ENCODE measurements around the gene TSPOAP1. TPM values are rescaled to one million over a fixed set of nuclear protein-coding genes. Genes with fewer than 3 reads are reported as not detected.

TSPOAP1 gene
- total RNA-seq, 1 donor from 2014 or later: 0.79 TPM

- H3K4me3 Mint-ChIP-seq (ENCODE audit: unreplicated experiment): no peak overlapping the region
- FAIRE-seq: no peak
- no peaks in the 10 kb centered on the region for H4K20me1 ChIP-seq (ENCODE audit: insufficient read depth, low read length)
- no peak overlapping the region for H3K4me2 ChIP-seq (ENCODE audit: low read length)
- no peaks in the 10 kb centered on the region for H3K36me3 Mint-ChIP-seq (ENCODE audit: low read depth, unreplicated experiment)
- H3K4me1 ChIP-seq (ENCODE audit: insufficient read depth, low read length): no peaks in the 10 kb centered on the region
- TF ChIP-seq, protein P1, sequence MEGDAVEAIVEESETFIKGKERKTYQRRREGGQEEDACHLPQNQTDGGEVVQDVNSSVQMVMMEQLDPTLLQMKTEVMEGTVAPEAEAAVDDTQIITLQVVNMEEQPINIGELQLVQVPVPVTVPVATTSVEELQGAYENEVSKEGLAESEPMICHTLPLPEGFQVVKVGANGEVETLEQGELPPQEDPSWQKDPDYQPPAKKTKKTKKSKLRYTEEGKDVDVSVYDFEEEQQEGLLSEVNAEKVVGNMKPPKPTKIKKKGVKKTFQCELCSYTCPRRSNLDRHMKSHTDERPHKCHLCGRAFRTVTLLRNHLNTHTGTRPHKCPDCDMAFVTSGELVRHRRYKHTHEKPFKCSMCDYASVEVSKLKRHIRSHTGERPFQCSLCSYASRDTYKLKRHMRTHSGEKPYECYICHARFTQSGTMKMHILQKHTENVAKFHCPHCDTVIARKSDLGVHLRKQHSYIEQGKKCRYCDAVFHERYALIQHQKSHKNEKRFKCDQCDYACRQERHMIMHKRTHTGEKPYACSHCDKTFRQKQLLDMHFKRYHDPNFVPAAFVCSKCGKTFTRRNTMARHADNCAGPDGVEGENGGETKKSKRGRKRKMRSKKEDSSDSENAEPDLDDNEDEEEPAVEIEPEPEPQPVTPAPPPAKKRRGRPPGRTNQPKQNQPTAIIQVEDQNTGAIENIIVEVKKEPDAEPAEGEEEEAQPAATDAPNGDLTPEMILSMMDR (IDR thresholded peaks at IDR 0.05; ENCODE audit: insufficient read depth, low read depth, low read length): no peak
- no peak for TF ChIP-seq EZH2 (IDR thresholded peaks at IDR 0.05; ENCODE audit: insufficient read depth, low read length)
- H3K27me3 Mint-ChIP-seq (ENCODE audit: low read depth, unreplicated experiment): peaks cover 10% of the 10 kb centered on the region
- no peak for DNase-seq (ENCODE audit: low read depth)
- peaks cover 4% of the 10 kb centered on the region for H3K4me1 Mint-ChIP-seq (ENCODE audit: low read depth, unreplicated experiment)
- H3K9me3 ChIP-seq (ENCODE audit: insufficient read depth, low read depth, low read length): no peaks in the 10 kb centered on the region
- H2AFZ ChIP-seq (ENCODE audit: low read depth, low read length): no peak overlapping the region
- no peaks in the 10 kb centered on the region for H3K36me3 ChIP-seq (ENCODE audit: insufficient read depth, low read length)
- H3K4me3 ChIP-seq (ENCODE audit: insufficient read depth, low read depth, low read length): no peak overlapping the region
- H3K9me3 Mint-ChIP-seq (ENCODE audit: unreplicated experiment): no peaks in the 10 kb centered on the region
- no peak overlapping the region for H3K27ac Mint-ChIP-seq (ENCODE audit: unreplicated experiment)
- no peak overlapping the region for H3K27ac ChIP-seq (ENCODE audit: low read depth, low read length)
- H3K27me3 ChIP-seq (ENCODE audit: insufficient read depth, low read length): peaks cover 6% of the 10 kb centered on the region
- H3K9ac ChIP-seq (ENCODE audit: low read length): no peak overlapping the region
- H3K79me2 ChIP-seq (ENCODE audit: insufficient read depth, low read length): no peaks in the 10 kb centered on the region
These were observed 33.9 kb upstream of the TSPOAP1 start for GRCh38 chr17:58362368-58363014.

- peaks cover 4% of the 10 kb centered on the region for H3K4me1 Mint-ChIP-seq (ENCODE audit: low read depth, unreplicated experiment)
- H3K27ac ChIP-seq (ENCODE audit: low read depth, low read length): no peak overlapping the region
- no peak overlapping the region for H3K4me3 Mint-ChIP-seq (ENCODE audit: unreplicated experiment)
- H3K36me3 ChIP-seq (ENCODE audit: insufficient read depth, low read length): no peaks in the 10 kb centered on the region
- H2AFZ ChIP-seq (ENCODE audit: low read depth, low read length): no peak overlapping the region
- no peak for FAIRE-seq
- no peaks in the 10 kb centered on the region for H4K20me1 ChIP-seq (ENCODE audit: insufficient read depth, low read length)
- TF ChIP-seq, protein P1 (IDR thresholded peaks at IDR 0.05; ENCODE audit: insufficient read depth, low read depth, low read length): no peak
- no peak for TF ChIP-seq EZH2 (IDR thresholded peaks at IDR 0.05; ENCODE audit: insufficient read depth, low read length)
- H3K79me2 ChIP-seq (ENCODE audit: insufficient read depth, low read length): no peaks in the 10 kb centered on the region
- no peak for DNase-seq (ENCODE audit: low read depth)
- H3K9ac ChIP-seq (ENCODE audit: low read length): no peak overlapping the region
- peaks cover 8% of the 10 kb centered on the region for H3K27me3 ChIP-seq (ENCODE audit: insufficient read depth, low read length)
- H3K4me1 ChIP-seq (ENCODE audit: insufficient read depth, low read length): no peaks in the 10 kb centered on the region
- H3K9me3 Mint-ChIP-seq (ENCODE audit: unreplicated experiment): no peaks in the 10 kb centered on the region
- H3K9me3 ChIP-seq (ENCODE audit: insufficient read depth, low read depth, low read length): no peaks in the 10 kb centered on the region
- no peaks in the 10 kb centered on the region for H3K36me3 Mint-ChIP-seq (ENCODE audit: low read depth, unreplicated experiment)
- H3K27ac Mint-ChIP-seq (ENCODE audit: unreplicated experiment): no peak overlapping the region
- peaks cover 10% of the 10 kb centered on the region for H3K27me3 Mint-ChIP-seq (ENCODE audit: low read depth, unreplicated experiment)
- H3K4me2 ChIP-seq (ENCODE audit: low read length): no peak overlapping the region
- no peak overlapping the region for H3K4me3 ChIP-seq (ENCODE audit: insufficient read depth, low read depth, low read length)
These were observed 31.9 kb upstream of the TSPOAP1 start for GRCh38 chr17:58360296-58361063.
